GM18519 (cell line): ENCODE results near the gene MBIP.
"Not testable (repeated sequence)": the region's sequence is repeated elsewhere in the genome, so short reads cannot be mapped to it uniquely, and the experiment has no call there.

Experiments used
- ATAC-seq: cut with Tn5 transposase; IDR thresholded peaks from one replicate; pipeline ENCODE4 v1.9.1; 2021; ENCODE audit warnings: mild to moderate bottlenecking, moderate library complexity; ENCODE audit not compliant: unreplicated experiment, low FRiP score

MBIP gene

GRCh38 chr14:36320200-36320896 lies at the start of gene MBIP:
Gene MBIP, minus strand, starts transcription at chr14:36320637. Its CDS starts 49 bp downstream, at chr14:36320588.
- peak; percentile 96 for ATAC-seq

GRCh38 chr14:36367985-36368774 lies 47.7 kb upstream of the MBIP start:
- ATAC-seq, result no peak

GRCh38 chr14:36365766-36366165 lies 45.3 kb upstream of the MBIP start:
- no peak for ATAC-seq

GRCh38 chr14:36363704-36364103 lies 43.3 kb upstream of the MBIP start:
- no peak for ATAC-seq

GRCh38 chr14:36362648-36363047 lies 42.2 kb upstream of the MBIP start:
- no peak for ATAC-seq

- ATAC-seq, result no peak
Measured at GRCh38 chr14:36361210-36361853, 40.9 kb upstream of the MBIP start.

GRCh38 chr14:36356862-36357261 lies 36.4 kb upstream of the MBIP start:
- ATAC-seq, result no peak

- no peak for ATAC-seq
Measured at GRCh38 chr14:36346052-36346451, 25.6 kb upstream of the MBIP start.

- ATAC-seq, result no peak
Measured at GRCh38 chr14:36344211-36344610, 23.8 kb upstream of the MBIP start.

- ATAC-seq, result not testable (repeated sequence)
Measured at GRCh38 chr14:36341811-36342210, 21.4 kb upstream of the MBIP start.

GRCh38 chr14:36340276-36340890 lies 19.9 kb upstream of the MBIP start:
- ATAC-seq, result no peak

- ATAC-seq, result no peak
Measured at GRCh38 chr14:36339816-36340215, 19.4 kb upstream of the MBIP start.

GRCh38 chr14:36333119-36333518 lies 12.7 kb upstream of the MBIP start:
- ATAC-seq, result no peak

GRCh38 chr14:36327573-36327972 lies 7.1 kb upstream of the MBIP start:
- ATAC-seq, result not testable (repeated sequence)

- ATAC-seq, result no peak
Measured at GRCh38 chr14:36325853-36326252, 5.4 kb upstream of the MBIP start.

- ATAC-seq, result no peak
Measured at GRCh38 chr14:36324897-36325296, 4.5 kb upstream of the MBIP start.

- ATAC-seq, result peak; percentile 4
Measured at GRCh38 chr14:36320897-36321381, 502 bp upstream of the MBIP start.

GRCh38 chr14:36319899-36320199 lies 588 bp downstream of the MBIP start:
- peak; percentile 10 for ATAC-seq

- no peak for ATAC-seq
Measured at GRCh38 chr14:36317650-36318049, 2.8 kb downstream of the MBIP start.

- ATAC-seq, result no peak
Measured at GRCh38 chr14:36316131-36316530, 4.3 kb downstream of the MBIP start.
